Inferior parietal cortex (tissue), 1 donor: Measurements from ENCODE around the gene SSC5D.
"Not testable (repeated sequence)": the region's sequence is repeated elsewhere in the genome, so short reads cannot be mapped to it uniquely, and the experiment has no call there.

Source experiments
- DNase-seq: peaks from one replicate; pipeline ENCODE4 v3.0.0-alpha.2; 2016; ENCODE audit errors: extremely low spot score

SSC5D gene

GRCh38 chr19:55486971-55487923, 989 bp upstream of the SSC5D start:
- no peak for DNase-seq

GRCh38 chr19:55488986-55489710, 912 bp downstream of the SSC5D start:
- DNase-seq = no peak

GRCh38 chr19:55489711-55490477, 1.7 kb downstream of the SSC5D start:
- no peak for DNase-seq

- no peak for DNase-seq
Observed at GRCh38 chr19:55490478-55491432, 2.5 kb downstream of the SSC5D start.

- no peak for DNase-seq
Observed at GRCh38 chr19:55491546-55492360, 3.5 kb downstream of the SSC5D start.

- DNase-seq = no peak
Observed at GRCh38 chr19:55492362-55492944, 4.2 kb downstream of the SSC5D start.

GRCh38 chr19:55493052-55493644, 4.9 kb downstream of the SSC5D start:
- no peak for DNase-seq

- DNase-seq = no peak
Observed at GRCh38 chr19:55493645-55494171, 5.5 kb downstream of the SSC5D start.

GRCh38 chr19:55494172-55494761, 6.0 kb downstream of the SSC5D start:
- no peak for DNase-seq

- DNase-seq = no peak
Observed at GRCh38 chr19:55495646-55496349, 7.6 kb downstream of the SSC5D start.

- not testable (repeated sequence) for DNase-seq
Observed at GRCh38 chr19:55496820-55497219, 8.6 kb downstream of the SSC5D start.

- DNase-seq = no peak
Observed at GRCh38 chr19:55497763-55498162, 9.5 kb downstream of the SSC5D start.

- no peak for DNase-seq
Observed at GRCh38 chr19:55498246-55498840, 10.1 kb downstream of the SSC5D start.

- no peak for DNase-seq
Observed at GRCh38 chr19:55500368-55500952, 12.2 kb downstream of the SSC5D start.

GRCh38 chr19:55502197-55502952, 14.1 kb downstream of the SSC5D start:
- no peak for DNase-seq

GRCh38 chr19:55503157-55503501, 14.9 kb downstream of the SSC5D start:
- DNase-seq = no peak
